CD4-positive, alpha-beta T cell treated with Interleukin-2 at 100 ng/mL for 4 hours (primary cell): ENCODE results near the gene TC2N.
"Not testable (repeated sequence)": the region's sequence is repeated elsewhere in the genome, so short reads cannot be mapped to it uniquely, and the experiment has no call there.

Experiments
- DNase-seq: peaks from one replicate; pipeline ENCODE4 v3.0.0-alpha.2; 2020; ENCODE audit warnings: low spot score

The TC2N gene

DNA sequence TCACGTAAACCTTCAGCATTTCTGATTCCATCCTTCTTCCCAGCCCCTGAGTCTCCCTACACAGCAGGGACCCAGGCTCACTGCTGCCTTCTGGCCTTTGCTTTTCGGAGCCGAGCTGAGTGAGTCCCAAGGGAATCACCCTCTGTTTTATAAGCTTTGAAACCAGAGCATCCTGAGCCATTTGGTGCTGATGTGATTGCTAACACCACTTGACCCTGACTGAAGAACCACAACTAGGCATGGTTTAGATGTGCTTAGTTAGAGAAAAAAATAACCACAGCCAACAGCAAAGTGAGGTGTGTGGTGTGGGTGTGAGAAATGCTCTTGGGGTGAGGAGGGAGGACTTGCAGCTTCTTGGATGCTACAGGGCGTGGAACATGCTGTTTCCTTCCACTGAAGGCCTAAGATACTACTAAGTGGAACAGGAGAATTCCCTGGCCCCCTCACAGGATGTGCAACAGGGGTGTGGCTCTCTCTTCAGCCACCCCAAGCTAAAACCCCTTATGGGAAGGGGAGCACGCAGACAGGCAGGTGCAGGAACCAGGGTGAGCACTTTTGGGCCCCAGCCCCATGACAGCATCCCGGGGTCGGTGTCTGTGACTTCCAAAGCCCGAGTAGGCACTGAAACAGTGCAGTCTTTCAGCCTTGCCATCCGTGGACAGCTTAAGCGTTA lies at the start of gene TC2N:
TC2N (minus strand) TSS at position 221 of the 673 bp plus-strand sequence. CDS start 53,767 bp downstream, outside the sequence.
- peak; percentile 76 for DNase-seq

DNA sequence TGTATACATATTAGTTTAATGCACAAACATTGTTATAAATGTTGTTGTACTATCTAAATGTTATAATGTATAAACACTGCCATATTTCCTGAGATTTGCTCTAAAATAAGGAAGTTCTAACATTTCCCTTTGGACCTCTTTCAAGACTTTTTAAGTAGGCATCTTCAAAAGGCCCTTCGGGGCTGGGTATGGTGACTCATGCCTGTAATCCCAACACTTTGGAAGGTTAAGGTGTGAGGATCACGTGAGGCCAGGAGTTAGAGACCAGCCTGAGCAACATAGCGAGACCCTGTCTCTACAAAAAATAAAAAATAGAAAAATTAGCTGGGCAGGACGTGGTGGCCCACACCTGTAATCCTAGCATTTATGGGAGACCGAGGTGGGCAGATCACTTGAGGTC lies 44.7 kb upstream of the TC2N start:
- no peak for DNase-seq

DNA sequence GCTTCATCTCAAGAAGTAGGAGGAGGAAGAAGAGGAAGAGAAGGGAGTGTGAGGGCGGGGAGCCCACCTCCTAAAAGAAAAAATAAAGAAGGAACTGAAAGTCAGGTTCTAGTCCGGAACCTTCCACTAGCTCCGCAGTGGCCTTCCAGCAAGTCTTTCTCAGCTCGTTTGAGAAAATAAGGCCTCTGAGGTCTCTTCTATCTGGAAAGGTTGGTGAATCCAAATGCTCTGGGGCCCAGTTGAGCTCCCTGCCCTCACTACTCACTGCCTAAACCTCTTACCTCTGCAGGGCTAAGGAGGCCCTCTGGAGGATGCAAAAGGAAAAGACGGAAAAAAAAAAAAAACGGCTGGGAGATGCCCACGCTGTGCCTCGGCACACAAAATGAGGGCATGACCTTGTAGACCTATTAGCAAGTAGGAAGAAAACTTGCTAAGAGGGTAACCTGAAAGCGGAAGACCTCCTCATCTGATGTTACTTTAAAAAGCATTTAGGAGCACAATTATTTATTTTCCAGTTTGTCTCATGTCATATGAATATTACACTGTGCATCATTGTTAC lies 44.2 kb upstream of the TC2N start:
- DNase-seq = peak; percentile 59

DNA sequence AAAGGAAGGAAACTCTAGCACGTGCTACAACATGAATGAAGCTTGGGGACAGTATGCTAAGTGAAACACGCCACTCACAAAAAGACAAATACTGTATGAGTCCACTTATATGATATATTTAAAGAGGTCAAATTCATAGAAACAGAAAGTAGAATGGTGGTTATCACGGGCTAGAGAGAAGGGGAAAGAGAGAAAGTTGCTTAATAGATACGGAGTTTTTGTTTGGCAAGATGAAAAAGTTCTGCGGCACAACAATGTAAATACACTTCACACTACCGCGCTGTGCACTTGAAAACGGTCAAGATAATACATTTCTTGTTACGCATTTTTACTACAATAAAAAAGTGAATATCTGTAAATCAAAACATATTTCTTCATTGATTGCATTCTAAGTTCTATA lies 42.9 kb upstream of the TC2N start:
- DNase-seq = no peak

DNA sequence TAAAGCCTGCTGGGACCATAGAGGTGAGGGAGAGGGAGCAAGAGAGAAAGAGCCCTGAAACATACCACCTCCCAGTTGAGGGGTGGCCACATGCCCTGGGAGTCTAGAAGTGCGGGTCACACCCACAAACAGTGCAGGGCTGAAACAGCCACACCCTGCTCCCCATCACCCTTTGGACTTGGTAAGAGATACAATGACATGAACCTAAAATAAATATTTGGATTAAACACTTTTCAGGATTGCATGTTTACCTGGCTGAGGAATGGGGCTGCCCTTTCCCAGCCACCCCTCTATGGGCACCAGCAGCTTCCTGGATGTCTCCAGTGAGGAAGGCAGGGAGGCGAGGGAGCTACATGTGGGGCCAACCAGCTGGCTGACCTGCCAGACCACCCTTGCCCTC lies 39.0 kb upstream of the TC2N start:
- DNase-seq = no peak

DNA sequence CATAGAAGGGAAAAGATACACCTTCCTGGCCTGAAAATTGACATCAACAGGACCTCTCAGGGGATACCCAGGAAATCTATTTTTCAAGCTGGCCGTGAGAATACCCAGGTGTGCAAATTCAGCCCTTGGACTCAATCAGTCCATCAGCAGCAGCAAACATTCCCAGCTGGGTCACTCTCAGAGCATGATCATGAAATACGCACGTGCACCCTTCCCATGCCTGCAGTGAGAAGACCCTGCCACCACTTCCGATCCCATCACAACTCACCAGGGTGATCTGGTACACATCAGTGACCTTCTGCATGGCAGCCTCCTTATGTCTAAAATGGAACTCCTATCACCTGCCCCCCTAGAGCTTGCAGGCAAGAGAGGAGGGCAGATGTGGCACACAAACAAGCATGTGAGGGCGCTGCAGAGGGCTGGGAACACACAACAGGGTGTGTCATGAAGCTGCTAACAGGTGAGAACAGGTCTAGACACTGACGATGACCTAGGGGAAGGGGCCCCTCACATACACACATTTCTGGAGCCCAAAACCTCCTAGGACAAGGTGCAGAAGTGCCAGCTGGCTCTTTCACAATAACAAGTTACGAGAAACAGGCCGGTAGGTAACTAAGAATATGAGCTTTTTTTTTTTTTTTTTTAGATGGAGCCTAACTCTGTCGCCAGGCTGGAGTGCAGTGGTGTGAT lies 37.8 kb upstream of the TC2N start:
- DNase-seq = no peak

DNA sequence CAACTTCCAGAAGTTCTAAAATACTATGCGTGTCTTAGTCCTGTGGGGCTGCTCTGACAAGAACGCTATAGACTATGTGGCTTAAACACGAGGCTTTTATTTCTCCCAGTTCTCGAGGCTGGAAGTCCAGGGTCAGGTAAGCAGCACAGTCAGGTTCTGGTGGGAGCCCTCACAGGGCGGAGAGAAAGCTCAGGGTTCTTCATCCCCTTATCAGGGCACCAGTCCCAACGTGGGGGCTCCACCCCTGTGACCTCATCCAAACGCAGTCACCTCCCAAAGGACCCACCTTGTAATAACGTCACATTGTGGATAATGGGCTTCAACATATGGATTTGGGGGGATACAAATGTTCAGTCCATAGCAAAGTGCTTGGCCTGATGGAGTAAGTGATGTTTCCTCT lies 37.1 kb upstream of the TC2N start:
- DNase-seq = no peak

DNA sequence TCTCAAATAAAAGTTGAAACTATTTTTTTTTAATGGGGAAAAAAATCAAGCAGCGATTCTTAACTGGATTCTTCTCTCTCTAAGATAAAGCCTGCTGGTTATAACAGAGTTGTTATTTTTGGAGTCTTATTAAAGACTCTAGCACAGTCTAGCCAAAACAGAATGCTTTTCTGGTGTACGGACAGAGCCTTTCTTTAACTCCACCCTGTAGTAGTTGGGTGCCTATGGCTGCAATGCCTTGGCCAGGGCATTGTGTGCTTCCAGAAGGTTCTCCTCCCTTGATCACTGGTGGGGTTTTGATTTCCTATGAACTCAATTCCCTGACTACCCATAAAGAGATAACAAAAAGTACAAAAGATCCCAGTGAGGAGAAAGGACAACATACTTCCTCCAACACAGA lies 35.7 kb upstream of the TC2N start:
- DNase-seq = no peak

DNA sequence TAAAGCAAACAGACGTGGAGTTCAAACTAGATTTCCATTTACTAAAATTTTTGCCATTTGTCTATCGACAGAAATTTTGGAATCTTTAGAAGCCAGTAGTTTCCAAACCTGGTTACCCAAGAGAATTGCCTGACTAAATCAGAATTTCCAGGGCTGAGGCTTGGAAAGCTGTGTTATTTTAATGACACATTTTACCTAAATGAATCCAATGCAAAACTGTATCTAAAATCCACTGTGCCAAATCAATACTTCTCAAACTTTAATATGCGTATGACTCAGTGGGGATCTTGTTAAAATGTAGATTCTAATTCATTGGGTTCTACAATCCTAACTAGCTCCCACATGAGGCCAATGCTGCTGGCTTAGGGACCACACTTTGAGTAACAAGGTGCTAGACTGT lies 35.0 kb upstream of the TC2N start:
- no peak for DNase-seq

DNA sequence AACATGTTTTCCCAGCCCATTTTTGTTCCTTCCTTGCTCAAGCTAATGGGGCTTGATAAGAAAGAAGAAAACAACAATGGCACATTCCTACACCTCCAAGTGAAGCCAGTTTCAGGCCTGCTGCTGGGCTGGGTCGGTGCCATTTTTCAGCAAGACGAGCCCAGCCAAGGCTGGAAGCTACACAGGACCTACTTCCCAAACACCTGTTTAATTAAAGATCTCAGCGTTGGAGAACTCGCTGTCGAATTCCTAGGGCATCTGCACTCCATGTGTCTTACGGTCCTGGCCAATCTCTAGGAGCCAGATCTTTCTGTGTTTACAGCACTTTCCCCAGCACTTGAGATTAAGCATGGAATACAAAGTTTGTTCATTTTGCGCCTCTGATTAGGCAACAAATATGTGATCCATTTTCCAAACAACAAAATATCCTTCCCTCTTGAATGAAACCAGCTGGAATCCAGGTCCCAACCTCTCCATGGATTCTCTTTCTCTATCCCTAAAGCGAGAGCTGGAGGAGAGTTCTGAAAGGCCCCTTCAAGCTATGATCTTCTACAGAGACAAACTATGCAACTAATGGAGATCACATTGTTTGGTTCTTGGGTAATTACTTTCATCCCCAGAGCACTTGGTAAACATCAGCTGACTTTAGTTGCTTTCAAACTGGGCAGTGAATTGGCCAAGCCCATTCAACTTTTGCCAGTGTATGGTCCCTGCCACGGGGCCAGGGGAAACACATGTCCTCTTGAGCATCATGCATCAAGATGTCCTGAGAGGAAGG lies 34.3 kb upstream of the TC2N start:
- no peak for DNase-seq

DNA sequence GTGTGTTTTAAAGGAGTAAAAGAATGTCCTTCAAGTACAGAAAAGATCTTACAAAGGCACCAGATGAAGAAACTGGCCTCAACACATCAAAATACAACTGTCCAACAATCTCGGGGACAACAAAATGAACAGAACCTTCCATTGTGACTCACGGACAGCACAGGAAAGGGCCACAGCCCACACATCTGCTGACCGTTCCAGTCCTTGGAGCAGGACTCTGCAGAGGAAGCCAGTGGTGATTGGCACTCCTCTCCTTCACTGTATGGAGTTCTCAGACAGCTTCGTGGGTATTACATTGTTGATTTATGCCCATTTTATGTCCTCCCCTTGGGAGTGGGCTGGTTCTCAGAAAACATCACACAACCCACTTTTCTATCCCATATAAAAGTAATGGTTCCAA lies 32.5 kb upstream of the TC2N start:
- no peak for DNase-seq

DNA sequence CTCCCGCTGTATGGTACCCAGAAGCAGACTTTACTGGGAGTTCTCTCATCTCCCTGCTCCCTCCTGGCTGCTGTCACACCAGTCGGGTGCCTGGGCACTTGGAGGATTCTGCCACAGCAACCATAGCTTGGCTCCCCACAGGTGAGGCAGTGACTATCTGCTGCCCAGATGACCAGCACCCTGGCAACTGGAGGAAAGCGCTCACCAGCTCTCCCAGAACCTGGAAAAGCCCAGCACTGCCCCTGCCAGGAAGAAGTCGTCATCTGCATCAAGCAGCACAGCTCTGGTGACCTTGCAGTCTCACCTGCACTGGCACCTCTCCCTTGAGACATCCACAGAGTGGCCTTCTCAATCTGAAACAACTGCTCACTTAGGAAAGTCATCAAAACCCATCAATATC lies 31.9 kb upstream of the TC2N start:
- peak; percentile 43 for DNase-seq

DNA sequence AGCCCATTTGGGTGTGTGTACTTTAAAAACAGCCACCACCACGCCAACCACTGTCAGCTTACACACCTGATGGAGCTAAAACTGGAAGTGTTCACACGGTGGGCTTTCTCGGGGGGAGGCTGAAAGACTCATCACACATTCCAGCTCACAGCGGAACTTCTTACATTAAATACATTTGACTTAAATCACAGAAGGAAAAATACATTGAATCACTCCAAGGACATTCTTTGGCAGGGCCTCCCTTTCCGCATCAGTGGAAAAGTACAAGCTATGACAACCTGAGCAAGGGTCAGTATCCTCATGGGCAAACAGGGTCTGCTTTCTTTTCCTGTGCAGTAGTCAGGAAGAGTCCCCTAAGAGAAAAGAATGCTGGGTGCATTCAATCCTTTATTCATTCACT lies 31.0 kb upstream of the TC2N start:
- no peak for DNase-seq

DNA sequence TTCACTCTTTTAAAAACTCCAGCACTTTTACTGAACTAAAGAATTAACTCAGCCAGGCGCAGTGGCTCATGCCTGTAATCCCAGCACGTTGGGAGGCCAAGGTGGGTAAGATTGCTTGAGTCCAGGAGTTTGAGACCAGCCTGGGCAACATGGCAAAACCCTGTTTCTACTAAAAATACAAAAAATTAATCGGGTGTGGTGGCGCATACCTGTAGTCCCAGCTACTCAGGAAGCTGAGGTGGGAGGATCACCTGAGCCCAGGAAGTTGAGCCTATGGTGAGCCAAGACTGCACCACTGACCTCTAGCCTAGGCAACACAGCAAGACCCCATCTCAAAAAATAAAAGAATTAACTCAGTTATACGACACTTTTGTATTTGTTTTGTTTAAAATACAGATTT lies 30.4 kb upstream of the TC2N start:
- DNase-seq = not testable (repeated sequence)

DNA sequence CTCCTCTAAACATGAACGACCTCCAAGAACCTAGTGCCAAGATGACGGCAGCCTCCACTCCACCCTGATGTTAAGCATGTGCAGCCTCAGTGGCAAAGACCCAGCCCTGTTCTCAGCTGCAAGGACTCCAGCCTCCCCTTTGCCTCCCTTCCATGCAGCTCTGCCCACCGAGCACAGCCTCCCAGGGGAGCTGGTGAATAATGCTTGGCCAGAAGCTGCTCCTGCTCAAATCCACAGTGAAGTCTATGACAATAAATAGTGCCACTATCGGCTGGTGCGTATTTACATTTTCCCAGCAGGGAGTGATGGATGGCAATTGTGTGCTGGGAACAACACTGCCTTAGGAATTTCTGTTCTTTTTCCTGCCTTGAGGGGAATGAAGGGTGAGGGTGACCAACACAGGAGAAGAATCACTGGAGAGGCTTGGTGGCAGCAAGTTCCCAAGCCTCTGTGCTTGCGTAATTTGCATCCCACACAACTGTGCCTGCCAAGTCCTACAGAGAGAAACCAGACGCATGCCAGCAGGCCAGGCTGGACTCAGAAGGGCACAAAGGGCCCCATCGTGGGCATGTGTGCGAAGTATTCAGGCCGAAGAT lies 29.9 kb upstream of the TC2N start:
- no peak for DNase-seq

DNA sequence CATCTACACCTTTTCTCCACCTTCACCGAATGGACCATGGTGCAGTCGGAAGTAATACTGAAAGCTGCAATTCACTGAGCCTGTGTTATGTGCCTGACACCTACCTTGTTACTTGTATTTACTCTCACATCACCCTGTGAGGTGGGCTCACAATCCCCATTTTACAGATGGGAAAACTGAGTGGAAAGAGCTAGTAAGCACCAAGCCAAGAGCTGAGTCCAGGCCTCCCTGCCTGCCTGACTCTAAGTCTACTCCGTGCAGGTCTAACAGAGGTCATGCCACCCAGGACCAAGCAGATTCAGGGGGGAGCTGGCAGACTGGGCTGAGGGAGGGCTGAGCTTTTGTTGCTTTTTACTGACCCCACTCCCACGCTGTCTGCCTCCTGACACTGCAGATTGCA lies 29.1 kb upstream of the TC2N start:
- no peak for DNase-seq

DNA sequence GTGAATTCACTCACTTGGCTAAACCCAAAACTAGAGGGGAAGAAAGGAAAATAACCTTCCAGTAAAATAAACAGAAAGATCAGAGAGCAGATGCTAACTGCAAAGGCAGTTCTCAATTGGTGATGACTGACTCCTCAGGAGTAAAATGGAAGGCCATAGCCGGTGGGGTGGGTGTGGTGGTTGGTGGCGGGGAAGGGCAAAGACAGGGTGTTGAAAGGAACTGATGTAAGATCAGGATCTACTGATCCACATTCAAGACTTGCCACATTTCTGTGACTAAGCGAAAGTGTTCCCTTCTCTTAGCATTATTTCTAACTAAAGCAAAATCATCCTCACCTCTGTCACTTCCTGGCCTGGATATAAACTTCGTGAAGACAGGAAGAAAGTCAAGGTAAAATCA lies 26.3 kb upstream of the TC2N start:
- no peak for DNase-seq

DNA sequence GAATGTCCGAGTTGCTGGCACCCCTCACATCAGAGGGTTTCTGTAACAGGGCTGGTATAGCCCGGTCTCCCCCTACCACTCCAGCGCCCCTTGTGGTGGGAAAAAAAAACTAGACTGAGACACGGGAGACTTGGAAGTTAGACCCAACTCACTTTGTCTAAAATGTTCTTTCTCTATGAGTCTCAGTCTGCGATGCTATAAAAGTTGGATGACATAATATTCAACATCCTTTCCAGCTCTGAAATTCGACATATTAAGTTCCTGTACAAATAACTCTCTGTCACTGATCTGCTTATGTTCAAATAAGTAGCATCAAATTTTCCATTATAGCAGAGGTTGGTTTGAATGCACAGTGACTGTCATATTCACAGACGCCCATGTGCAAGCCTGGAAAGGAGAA lies 25.7 kb upstream of the TC2N start:
- peak; percentile 32 for DNase-seq

DNA sequence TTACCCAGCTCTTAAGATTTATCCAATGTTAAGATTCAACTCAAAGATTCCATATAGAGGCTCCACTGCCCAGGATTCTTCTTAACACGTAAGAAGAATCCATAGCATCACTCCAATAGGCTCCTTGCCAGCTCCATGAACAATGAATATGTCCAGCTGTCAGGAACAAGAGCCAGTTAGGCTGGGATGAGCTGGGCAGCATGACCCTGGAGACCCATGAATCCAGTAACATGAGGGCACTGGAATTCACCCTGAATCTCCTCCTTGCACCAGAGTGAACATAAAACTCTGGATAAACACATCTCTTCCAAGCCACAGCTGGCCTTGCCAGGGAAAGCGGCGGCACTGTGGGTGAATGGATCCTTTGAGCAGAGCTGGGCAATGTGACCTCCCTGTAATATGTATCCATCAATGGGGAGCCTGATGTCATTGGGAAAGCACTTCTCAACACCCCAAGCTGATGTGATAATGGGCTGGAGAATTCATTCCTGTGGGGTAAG lies 24.4 kb upstream of the TC2N start:
- no peak for DNase-seq

DNA sequence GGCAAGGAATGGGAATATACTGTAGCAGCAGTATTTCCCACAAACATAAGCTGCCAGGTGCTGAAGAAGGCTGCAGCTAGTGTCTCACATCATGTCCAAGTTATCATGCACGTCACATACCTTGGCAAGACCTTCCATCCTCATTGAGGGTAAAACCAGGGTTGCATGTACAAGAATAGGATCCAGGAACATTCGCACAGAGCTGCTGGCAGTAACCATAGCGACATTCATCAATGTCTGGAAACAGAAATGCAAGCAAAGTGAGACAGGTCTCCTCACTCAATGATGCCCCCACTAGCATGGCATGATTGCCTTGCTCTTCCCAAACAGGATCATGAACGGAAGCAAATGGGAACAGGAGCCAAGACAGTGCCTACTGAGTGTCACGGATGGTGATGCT lies 23.8 kb upstream of the TC2N start:
- no peak for DNase-seq

DNA sequence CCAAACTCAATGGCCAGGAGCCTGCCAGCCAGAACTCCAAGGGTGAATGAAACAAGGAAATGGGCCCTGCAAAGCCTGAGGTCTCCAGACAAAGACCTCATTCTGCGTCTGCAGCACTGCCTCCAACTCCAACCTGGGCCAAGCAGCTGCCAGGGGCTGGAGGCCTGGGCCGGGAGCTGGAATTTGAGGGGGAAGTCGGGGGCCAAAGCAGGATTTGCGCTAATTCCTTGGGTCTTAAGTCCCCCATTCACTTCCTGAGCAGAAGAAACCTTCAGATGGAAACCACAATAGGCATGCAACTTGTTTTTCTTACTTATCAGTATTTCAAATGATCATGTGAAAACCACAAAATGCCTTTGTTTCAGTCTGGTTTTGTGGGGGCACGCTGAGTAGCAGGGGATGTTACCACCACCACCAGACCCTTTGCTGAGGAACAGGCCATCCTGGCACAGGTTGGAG lies 23.0 kb upstream of the TC2N start:
- no peak for DNase-seq
